Putamen (tissue), 1 donor: ENCODE measurements around the gene SCN7A.
A peak's percentile ranks its signal among the peaks of the same experiment; 100 is the strongest.
"Not testable (repeated sequence)": the region's sequence is repeated elsewhere in the genome, so short reads cannot be mapped to it uniquely, and the experiment has no call there.

Source experiments
- DNase-seq: peaks from one replicate; pipeline ENCODE4 v3.0.0-alpha.2; 2016; ENCODE audit warnings: low spot score

SCN7A gene

DNA sequence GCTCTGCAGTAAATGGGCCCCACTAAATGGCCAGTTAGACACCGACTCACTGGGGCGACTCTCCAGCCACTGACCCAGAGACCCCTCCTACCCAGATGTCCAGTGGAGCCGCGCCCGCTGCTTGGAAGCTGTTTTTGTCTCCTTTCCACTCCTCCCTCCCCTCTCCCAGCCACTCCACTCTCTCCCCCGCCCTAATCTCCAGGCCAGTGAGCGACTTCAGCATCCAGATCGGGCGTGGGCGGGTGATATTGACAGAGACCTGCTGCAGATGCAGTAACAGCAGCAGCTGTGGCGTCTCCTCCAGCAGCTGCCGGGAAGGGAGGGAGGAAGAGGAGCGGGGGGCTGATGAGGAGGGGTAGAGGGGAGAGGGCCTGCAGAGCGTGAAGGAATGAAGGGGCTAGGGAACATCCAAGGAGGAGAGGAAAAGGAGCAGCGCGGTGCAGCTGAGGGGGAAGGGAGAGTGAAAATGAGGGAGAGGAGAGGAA, at the start of gene SCN7A:
Gene SCN7A (minus strand): TSS at position 110 of the 485 bp plus-strand sequence. CDS start 16,553 bp downstream, outside the sequence.
- no peak for DNase-seq

DNA sequence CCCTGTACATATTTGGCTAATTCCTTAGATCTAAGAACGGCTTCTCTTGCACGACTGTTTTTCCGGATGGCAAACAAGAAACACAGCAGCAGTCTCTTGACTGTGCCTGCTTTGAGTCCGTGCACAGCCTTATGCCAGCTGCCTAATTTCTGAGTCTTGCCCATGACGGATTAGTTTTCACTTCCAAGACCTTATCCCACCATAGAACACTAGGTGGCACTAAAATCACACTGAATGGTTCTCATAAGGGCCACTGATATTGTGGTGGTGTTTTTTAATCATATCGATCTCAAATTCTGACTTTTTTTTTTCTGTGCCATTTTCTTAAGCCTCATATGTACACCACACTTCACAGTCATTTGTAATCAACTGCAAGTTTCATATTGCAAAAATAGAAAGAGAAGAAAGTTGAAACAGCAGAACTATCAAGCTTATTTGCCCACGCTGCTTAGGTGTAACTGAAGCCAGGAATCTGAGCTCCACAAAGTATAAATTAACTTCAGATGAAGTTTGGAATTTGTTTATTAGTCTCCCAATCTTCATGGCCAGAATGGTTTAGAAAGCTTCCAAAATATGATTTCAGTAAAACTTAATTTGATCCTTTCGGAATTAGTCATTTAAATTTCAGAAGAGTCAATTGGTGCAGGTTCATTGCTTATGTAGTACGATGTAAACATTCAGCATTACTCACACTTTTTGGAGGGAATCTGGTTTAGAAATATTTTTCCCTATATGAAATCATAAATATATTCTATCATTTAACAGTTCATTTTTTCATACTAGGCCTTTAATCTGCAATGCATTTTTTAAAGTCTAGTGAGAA, 45.5 kb upstream of the SCN7A start:
- DNase-seq: peak; percentile 47

DNA sequence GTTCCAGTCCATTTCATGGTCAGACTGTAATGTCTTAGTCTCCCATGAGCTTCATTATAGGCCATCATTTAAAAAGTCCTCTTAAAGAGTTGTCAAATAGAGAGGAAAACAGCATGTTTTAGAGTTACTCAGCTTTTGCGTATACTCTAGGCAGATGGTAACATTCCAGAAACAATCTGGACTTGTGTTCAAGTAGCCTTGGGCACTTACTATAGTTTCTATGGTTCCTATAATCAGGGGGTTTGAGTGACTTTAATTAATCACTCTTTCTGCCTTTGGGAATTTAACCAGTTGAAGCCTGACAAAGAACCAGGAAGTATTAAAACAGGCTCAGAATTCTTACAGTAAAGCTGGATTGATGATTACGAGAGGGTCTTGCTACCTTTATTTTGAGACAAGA, 42.1 kb upstream of the SCN7A start:
- DNase-seq: no peak

DNA sequence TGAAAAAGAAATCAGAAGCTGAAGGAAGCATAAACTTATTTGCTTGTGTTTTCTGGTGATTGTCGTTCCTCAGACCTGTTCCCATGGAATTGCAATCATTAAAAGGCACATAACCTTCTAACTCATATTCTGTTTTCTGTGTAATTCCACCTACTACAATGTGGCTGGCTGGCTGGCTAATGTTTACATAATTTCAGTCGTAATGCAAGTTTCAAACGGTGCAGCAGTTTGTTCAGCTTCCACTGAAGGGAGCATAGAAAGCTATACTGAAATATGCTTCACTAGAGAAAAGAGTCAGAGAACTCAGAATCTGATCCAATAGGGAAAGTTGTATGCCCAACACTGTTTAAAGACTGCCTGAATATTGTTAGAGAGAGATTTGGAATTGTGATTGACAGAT, 27.1 kb upstream of the SCN7A start:
- no peak for DNase-seq

DNA sequence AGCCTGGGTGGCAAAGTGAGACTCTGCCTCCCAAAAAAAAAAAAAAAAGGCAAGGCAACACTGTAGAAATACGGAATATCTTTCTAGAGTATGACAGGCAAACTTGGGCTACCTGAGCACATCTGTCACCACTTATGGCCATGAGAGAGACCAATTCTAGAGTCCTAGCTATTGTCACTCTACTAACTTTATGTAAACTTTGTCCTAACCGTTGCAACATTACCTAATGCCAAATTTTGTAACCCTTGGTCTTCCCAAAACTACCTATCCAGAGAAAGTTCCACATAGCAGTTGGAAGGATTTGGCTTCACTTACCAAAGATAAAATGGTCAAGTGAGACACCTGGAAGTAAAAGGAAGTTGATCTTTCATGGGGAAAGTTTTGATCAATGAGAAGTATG, 26.6 kb upstream of the SCN7A start:
- DNase-seq: no peak

DNA sequence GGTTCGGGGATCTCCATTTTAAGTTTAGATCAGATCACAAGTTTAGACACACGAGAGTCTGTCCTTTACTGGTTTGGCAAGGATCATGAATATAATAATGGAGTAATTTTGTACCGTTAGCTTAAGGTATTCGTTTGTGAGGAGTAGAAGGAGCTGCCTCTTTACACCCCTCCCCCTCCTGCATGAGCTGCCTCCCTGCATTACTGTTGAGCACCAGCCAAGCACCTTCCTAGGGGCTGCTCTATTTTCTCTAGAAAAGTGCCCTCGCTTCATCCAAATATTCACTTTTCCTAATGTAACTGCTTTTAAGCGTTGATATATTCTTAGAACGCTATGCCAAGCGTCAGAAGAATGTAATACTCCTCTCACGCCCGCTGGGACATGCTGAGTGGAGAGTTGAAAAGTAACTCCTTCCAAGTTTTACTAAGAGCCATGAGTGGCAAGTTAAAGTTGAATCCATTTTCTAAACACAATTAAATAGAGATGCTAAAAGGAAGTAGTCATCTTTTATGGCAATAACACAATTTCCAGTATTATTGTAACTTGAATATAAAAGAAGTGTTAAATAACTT, 25.4 kb upstream of the SCN7A start:
- DNase-seq: no peak

DNA sequence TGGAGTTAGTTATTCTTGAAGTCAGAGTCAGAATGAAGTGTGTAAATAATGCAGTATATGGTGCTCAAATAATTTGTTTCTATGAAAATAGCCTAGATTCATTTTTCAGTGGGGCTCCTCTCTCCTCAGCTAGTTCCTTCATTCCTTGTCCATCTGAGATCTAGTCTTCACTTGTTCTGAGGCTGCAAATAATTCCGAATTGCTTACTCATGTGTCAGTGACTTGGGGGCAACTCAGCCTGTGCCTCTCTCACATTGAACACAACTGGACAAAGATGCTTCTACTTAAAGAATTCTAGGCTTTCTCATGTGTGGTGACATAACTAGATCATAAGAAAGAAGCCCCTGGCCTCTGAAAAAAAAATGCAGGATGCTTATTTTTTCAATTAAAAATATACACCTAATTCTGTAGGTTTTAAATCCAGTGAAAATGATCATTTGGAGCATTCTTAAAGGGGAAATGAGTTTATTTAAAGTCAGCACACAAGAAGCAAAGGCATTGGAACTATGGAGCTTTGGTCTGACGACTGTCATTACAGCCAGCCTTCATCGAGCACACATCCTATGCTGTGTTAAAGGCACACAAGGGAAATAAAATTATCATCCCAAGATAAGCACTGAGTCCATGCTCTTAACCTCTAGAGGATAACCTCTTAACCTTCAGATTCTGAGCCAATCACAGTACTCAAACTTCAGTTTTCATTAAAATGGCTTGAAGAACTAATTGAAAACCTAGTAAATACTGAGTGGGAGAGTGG, 24.8 kb upstream of the SCN7A start:
- no peak for DNase-seq

DNA sequence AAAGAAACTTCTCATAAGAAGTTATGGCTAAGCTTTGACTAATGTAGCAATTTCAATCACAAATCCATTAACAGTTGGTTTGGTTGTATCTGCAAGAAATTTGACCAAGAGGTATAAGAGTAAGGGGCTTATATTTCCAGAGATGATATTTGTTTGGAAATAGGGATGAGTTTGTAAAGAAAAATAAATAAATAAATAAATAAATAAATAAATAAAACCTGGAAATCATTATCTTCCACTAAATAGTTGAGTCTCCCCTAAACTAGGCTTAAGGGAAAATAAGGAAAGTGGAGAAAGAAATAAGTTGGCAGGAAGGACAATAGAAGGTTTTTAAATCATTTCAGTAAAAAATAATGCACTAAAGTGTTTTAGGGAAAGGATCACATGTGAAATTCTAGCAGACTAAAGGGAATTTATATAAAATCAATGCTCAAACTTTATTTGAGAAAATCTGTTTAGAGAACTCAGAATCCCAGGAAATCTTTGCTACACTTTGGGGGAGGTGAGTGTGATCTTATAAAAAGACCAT, 23.5 kb upstream of the SCN7A start:
- no peak for DNase-seq

DNA sequence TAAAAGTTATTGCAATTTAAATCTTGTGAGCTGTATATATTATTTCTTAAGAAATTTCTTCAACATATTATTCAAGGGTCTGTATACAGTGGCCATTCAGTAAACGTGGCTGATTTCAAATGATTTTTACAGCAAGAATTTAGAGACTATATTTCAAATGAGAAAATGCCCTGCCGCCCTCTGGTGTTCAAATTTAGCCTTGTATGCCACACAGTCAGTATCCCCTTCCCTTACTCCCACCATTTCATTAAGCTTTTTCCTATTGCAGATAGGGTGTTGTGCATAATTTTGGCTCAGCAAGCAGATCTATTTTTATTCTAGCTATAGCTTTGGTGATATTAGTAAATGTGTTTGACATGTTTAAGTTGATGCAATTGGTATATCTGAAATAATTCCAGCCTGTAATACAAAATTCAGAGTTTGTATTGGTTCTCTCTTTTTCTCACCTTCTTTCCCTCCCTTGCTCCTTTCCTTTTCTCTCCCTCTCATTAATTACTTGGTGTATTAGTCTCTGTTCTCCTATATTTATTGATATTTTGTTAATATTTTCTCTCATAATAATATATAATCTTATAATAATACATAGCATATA, 22.8 kb upstream of the SCN7A start:
- DNase-seq: no peak

DNA sequence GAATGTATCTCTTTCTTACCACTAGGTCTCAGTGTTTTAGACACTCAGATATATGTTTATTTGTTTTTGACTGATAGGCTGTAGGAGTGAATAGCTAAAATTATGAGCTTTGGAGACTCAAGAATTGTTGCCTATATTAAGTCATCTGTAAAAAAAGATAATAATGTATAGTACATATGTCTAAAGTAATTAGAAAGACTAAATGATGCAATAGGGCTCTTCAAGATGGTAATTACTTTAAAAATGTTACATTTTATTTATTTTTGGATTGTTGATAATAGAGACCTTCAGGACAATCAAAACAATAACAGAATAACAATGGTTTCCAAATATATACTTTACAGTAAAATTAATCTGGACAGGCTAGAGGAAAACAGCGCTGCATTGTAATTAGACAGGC, 19.9 kb upstream of the SCN7A start:
- DNase-seq: no peak

DNA sequence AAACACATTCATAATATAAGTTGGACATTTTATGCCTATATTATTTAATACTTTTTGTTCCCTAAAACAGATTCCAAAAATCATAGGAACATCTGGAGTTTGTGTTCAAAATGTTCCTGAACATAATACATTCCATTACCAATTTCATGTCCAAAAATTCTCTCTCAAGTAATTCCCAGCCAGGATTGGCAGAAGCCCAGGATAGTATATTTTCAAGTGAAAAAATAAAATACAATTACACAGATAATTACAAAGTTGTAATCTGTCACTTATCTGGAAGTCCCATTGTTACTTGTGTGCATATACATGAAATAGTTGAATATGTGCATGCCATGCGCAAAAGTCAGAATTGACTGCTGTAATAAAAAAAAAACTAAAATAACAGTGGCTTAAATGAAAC, 5.2 kb upstream of the SCN7A start:
- no peak for DNase-seq

DNA sequence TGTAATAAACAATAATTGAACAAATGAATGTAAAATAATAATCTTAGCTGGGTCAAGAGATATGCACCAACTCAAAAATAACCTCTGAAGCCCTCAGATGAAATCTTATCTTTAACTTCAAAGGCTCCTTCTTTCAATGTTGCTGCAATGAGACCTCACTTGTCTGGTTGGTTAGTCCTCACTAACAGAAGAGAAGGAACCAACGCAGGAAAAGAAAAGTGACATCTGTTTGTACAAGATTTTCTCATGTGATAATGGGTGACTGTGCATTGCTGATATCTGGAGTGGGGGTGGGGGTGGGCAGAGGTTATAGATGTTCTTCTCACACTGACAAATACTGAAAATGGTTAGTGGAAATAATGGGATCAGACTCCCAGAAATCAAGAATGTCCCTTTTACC, 2.6 kb downstream of the SCN7A start:
- no peak for DNase-seq

DNA sequence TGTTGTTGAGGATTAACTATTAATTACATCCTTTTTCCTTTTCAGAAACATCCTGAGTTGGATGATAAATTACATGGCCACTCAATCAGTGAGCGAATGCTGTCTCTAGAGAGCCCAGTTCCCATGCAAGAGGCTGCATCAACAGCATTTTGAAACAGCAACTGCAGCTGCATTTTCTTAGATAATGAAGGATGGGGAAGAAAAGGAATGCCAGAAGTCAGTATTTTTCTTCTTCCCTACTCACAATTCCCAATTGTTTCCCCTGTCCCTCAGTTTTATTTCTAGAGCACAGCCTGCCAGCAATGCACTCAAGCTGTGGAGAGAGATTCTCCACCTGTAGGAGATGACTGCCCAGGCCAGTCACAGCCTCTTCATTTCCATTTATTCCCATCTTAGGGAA, 6.9 kb downstream of the SCN7A start:
- DNase-seq: no peak

DNA sequence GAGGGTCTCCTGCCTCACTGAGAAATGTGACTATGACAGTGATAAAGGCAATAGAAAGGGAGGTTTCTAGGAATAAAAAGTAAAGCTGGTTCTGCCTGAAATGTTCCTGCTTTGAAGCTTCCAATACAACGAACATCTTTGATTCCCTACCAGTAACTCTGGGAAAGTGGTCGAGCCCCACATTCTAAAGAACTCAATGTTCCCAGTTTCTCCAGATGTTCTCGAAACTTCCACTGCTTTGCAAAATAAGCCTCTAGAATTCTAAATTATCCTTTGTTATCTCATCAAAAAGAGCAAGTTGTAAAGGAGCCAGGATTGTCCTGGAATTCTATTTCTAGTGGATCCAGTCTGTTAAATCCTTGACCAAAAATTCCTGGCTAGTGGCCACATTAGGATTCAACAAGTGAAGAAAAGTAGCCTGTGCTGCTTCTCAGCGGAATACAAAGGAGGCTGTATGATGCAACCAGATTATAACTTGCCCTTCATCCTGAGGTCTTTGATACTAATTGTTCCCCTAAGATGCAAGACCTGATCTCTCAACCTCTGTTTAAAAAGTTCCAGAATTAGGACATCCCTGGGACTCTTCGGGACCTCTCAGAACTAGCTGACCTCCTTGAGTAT, 8.4 kb downstream of the SCN7A start:
- DNase-seq: no peak

DNA sequence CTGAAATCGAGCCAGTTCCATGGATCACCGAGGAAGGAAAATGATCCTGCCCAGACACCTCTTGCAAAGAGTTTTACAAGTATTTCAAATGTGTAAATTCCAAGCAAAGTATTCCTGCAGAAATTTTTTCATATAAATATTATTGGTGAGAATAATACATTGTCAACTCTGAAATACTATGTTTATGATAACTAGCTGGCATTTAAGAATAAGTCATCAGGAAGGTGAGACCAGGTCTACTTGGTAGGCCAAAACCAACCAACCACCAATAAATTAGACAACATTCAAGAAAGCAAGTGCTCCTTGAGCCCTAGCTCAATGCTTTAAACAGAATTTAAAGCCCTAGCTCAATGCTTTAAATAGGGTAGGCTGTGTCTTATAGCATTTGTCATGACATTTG, 21.7 kb downstream of the SCN7A start:
- DNase-seq: no peak

DNA sequence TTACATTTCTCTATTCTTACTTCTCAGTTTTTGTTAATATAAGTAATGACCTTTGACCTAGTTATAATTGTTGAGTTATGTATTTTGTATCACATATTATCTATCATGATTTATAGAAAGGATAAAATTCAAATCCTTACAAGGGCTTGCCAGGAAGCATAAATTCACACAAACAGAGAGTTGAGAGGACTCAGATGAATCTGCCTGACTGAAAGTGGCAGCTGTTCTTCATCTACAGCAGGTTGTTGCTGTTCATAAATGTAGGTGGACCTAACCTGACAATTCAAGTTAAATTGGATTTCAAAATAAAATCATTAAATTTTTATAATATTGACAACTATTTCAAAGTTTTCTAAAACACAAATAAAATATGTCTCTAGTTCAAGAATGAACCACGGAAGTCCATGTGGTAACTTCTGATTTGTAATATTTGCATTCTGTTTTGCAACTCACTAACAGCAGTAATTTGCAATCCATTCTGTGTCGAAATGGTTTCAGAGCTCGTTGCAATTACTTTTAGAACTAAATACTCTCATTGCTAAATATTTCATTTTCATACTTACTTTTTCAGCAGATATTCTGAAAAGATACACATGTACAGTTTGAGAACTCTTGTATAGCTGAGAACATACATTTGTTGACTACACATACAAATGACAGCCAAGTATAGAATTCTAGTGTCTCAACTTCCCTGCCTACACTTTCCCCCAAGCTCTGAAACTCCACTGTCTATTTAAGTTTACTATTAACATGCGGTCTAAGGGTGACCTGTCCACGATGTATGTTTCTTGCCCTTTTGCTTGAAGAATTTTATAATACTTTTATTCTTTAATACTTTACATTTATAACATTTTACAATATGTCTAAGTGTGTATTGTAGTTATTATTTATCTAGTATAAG, 25.7 kb downstream of the SCN7A start:
- no peak for DNase-seq

DNA sequence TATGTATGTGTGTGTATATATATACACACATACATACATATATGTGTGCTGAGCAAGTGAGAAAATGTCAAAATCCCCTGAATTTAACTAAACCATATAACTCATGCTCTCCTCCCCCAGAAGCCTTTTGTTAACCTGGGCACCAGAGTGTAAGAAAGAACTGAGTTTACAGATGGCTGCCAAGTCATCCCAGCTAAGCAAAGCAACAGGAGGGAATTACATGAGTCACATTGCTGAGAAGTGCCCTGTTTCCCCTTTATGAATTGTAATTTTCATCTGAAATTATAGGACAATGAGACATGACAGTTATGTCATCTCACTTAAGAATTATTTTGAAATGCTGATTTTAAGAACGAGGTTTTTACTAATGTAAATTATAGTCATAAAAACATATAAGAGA, 29.9 kb downstream of the SCN7A start:
- no peak for DNase-seq

DNA sequence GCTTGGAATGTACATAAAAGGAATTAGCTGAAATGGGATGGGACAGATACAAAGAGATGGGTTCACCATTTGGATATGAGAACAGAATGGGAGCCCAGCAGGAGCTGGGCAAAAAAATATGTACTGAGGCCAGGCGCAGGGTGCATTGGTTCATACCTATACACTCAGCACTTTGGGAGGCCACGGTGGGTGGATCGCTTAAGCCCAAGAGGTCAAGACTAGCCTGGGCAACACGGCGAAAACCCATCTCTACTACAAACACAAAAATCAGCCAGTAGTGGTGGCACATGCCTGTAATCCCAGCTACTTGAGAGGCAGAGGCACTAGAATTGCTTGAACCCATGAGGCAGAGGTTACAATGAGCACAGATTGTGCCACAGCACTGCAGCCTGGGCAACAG, 30.4 kb downstream of the SCN7A start:
- DNase-seq: no peak

DNA sequence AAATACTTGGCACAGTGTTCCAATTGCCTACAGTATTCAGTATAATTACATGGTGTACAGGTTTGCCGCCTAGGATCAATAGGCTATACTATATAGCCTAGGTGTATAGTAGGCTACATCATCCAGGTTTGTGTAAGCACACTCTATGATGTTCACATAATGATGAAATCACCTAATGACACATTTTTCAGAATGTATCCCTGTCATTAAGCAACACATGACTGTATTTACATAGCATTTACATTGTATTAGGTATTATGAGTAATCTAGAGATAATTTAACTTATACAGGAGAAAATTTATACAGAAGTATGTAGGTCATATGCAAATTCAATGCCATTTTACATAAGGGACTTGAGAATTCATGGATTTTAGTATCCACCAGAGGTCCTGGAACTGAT, 35.4 kb downstream of the SCN7A start:
- no peak for DNase-seq

DNA sequence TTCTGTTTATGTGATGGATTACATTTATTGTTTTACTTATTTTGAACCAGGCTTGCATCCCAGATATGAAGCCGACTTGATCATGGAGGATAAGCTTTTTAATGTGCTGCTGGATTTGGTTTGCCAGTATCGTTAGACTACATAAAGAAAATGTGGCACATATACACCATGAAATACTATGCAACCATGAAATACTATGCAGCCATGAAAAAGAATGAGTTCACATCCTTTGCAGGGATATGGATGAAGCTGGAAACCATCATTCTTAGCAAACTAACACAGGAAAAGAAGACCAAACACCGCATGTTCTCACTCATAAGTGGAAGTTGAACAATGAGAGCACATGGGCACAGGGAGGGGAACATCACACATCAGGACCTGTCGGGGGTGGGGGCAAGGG, 38.2 kb downstream of the SCN7A start:
- not testable (repeated sequence) for DNase-seq
